Peyer's patch (tissue), 4 donors: Measurements from ENCODE around the gene VIM.

ENCODE experiments used
- POLR2A ChIP-seq, 2 donors: fragments of 450-650 bp; IDR thresholded peaks; one replicate each; pipeline ENCODE4 v1.5.1; 2017; ENCODE audit warnings: antibody characterized with exemption in 2 of 2, mild to moderate bottlenecking in 2 of 2, moderate library complexity in 2 of 2
- TF ChIP-seq, protein P1 (sequence below), 6 experiments: fragments of 450-650 bp in 4 of 6; fragments of 200-600 bp in 2 of 6; sonication (generic) in 1 of 6; IDR thresholded peaks; one replicate each; pipeline ENCODE4 v1.5.1; 2017 to 2019; ENCODE audit warnings: antibody characterized with exemption in 6 of 6, mild to moderate bottlenecking in 3 of 6, moderate library complexity in 1 of 6

DNA sequence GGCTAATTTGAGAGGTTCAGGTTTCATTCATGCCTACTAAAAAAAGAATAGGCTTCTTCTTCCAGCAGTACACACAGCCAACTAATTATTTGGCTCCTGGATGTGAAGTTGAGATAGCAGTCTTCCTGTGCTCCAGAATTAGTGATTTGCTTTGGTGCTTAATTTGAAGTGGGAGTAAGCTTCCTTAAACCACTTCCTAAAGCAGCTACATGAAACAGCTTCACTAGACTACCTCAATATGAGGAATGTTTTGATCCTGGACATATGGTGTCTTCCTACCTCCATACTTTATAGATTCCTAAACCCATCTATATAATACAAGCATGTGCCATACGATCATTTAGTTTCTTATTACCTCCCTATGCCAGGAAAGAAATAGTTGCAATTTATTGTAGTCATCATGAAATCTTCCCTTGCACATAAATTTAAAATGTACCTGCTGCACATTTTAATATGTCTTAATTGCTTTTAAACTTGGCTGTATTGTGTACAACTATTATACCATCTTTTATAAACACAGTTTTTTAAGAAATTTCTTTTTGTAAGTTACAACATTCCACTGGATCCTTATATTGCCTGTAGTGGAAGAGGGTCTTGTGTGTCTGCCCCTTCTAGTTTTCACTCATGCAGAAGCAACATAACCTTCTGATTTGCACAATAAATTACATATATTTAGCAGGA, 8.6 kb downstream of the VIM start:
- TF ChIP-seq, protein P1, sequence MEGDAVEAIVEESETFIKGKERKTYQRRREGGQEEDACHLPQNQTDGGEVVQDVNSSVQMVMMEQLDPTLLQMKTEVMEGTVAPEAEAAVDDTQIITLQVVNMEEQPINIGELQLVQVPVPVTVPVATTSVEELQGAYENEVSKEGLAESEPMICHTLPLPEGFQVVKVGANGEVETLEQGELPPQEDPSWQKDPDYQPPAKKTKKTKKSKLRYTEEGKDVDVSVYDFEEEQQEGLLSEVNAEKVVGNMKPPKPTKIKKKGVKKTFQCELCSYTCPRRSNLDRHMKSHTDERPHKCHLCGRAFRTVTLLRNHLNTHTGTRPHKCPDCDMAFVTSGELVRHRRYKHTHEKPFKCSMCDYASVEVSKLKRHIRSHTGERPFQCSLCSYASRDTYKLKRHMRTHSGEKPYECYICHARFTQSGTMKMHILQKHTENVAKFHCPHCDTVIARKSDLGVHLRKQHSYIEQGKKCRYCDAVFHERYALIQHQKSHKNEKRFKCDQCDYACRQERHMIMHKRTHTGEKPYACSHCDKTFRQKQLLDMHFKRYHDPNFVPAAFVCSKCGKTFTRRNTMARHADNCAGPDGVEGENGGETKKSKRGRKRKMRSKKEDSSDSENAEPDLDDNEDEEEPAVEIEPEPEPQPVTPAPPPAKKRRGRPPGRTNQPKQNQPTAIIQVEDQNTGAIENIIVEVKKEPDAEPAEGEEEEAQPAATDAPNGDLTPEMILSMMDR (IDR thresholded peaks at IDR 0.05) = no peak
- TF ChIP-seq POLR2A (IDR thresholded peaks at IDR 0.05) = no peak
